ENCODE data around the gene GLIS2.

The GLIS2 gene

GRCh38 chr16:4372578-4373355 is 56.9 kb downstream of the GLIS2 start:
- peak; percentile 45 for DNase-seq

DNA sequence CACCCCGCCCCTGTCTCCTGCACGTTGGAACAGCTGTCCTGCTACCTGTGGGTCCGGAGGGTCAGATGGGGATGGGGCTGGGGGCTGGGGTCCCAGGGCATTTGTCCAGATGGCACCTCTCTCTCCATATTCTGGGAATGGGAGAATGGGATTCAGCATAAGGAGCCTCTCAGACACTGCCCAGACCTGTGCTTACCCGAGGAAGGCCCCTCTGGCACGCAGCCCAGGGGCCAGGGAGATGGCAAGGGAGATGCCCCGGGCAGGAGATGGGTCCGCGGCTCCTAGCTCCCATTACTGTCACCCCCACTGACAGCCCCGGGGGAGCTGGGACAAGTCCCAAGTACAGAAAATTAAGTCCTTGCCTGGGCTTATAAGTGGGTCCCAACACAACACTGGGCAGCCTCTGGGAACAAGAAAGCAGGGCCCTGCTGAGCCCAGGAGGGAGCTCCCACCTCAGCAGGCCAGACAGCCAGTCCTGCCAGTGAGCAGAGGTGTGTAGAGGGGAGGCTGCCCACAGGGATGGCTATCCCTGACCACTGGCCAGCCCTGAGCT is 57.6 kb downstream of the GLIS2 start:
- no peak for DNase-seq

DNA sequence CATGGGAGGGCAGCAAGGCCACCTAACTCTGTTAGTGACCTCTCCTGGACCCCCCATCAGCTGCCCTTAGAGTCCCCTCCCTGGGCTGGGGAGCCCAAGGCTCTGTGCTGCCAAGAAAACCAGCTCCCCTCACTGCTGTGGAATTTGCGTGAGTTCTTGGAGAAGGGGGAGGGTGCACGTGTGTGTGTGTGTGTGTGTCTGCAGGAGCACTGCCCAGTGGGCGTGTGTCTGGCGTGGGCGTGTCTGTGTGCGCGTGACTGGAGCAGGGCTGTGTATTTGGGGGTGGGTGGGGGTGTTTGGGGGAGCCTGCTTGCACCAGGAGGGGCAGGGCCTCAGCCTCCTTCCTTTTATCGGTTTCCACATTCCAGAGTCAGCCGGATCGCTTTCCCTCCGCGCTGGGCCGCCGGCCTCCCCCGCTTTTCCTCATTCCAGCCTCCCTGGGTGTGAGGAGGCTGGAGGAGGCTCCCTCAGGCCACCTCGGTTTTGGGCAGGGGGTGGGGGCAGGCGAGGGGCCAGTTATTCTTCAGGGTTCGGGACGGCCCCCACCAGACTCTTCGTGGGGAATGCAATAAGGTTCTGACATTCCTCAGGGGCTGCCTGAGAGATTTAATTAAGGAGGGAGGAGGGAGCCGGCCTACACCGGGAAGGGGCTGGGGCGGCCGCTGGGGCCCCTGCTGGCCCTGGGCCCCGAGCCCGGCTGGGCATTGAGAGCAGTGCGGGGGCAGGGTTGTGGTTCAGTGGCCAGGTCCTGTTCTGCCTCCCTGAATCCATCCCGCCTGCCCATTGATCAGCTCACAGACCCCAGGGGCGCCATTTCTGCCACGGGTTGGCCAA is 58.3 kb downstream of the GLIS2 start:
- DNase-seq, result peak; percentile 29

DNA sequence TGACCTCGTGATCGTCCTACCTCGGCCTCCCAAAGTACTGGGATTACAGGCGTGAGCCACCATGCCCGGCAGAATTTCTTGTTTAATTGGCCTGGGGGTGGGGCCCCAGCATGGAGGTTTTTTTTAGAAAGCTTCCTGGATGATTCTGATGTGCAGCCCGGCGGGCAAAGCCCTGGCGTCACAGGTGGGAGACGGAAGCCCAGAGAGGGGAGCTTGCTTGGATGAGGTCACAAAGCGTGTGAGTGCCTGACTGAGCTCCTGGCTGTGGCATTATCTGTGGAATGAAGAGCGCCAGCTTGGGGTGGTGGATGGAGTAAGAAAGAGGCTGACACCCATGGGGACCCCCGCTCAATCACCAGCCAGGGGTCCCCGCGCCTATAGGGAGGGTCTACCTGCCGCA is 59.9 kb downstream of the GLIS2 start:
- DNase-seq, result no peak

- no peak for DNase-seq
Observed at GRCh38 chr16:4376126-4376892, 60.4 kb downstream of the GLIS2 start.

DNA sequence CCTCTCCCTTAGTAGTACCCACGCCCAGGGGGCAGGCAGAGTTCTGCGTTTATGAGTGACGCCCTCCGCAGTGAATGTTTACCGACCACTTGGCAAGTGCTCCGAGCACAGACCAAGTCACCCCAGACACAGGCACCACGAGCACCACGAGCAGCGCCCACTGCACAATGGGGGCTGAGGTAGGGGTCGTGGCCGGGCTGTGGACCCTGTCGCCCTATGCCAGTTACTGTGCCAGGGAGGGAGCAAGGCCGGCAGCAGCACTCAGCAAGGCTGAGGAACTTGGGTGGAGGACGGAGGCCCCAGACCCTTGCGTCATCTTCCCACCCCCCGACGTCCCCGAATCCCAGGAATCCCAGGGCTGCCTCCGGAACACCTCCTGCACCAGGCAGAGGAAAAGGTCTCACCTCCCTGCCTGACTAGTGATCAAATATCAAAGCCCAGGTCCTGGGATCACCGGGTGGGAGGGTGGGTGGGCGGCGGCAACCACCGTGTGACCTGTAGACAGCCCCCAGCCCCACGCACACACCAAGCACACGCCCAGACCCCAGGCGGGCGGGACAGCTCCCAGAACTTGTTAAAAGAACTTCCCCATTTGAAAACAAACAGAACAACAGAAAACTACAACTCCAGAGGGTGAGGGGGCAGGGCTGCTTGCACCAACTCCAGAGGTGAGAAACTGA is 61.2 kb downstream of the GLIS2 start:
- no peak for DNase-seq

DNA sequence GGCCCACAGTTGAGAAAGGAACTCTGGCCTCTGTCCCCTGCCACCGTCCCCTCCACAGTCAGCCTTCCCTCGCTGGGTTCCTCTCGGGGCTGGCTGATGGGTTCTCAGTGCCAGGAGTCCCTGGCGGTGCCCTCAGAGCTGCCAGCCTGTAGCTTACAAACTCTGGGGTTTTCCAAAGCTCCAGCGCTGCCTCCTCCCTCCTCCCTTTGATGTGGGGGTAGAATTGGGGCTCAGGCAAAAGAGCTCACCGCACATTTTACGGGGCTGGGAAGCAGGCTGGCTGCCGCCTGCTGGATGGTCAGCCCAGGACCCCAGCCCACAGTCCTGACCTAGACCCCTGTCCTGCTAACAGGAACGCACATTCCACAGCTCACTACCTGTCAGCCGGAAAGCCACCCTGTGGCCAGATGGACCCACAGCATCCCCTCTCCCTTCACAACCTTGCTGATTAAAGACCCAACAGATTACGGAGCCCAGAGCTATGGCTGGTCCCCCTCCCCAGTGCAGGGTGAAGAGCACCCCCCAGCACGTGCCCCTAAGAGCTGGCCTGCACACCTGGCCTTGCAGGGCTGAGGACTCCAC is 61.8 kb downstream of the GLIS2 start:
- no peak for DNase-seq

- DNase-seq, result no peak
Observed at GRCh38 chr16:4378161-4378666, 62.3 kb downstream of the GLIS2 start.

GRCh38 chr16:4378999-4379690 is 63.3 kb downstream of the GLIS2 start:
- no peak for DNase-seq

DNA sequence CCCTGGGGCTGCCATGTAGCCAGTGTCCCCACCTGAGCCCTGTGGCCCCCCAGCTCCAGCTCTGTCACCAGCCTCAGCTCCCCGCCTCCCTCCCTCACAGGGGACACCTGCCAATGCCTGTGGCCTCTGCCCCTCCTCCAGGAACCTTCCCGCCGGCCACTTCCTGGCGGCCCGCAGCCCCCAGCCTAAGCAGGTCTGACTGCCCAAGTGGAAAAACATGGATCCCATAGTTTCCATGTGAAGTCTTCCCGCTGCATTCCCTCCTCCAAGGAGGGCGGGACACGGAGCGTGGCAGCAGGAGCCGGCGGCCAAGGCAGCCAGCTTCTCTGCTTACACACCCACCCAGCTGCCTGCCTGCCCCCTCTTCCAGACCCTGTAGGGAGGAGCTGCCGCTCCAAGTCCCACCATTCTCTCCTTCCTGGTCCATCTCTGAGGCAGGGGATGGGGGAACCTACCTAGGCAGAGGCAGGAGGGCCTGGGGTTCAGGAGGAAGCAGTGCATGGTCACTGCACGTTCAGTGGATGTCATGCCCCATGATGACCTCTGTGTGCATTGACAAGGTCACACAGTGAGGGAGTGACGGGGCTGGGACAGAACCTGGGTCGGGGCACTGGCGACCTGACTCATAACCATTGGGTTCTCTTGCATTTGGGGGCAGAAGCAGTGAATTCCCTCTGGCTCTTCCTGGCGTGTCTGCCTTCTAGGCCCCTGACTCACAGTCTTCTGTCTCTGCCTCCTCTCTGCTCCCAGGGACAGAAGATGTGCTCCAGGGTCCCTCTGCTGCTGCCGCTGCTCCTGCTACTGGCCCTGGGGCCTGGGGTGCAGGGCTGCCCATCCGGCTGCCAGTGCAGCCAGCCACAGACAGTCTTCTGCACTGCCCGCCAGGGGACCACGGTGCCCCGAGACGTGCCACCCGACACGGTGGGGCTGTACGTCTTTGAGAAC is 64.5 kb downstream of the GLIS2 start:
- DNase-seq, result no peak

DNA sequence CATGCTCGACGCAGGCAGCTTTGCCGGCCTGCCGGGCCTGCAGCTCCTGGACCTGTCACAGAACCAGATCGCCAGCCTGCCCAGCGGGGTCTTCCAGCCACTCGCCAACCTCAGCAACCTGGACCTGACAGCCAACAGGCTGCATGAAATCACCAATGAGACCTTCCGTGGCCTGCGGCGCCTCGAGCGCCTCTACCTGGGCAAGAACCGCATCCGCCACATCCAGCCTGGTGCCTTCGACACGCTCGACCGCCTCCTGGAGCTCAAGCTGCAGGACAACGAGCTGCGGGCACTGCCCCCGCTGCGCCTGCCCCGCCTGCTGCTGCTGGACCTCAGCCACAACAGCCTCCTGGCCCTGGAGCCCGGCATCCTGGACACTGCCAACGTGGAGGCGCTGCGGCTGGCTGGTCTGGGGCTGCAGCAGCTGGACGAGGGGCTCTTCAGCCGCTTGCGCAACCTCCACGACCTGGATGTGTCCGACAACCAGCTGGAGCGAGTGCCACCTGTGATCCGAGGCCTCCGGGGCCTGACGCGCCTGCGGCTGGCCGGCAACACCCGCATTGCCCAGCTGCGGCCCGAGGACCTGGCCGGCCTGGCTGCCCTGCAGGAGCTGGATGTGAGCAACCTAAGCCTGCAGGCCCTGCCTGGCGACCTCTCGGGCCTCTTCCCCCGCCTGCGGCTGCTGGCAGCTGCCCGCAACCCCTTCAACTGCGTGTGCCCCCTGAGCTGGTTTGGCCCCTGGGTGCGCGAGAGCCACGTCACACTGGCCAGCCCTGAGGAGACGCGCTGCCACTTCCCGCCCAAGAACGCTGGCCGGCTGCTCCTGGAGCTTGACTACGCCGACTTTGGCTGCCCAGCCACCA is 65.4 kb downstream of the GLIS2 start:
- DNase-seq, result no peak

GRCh38 chr16:4381935-4382794 is 66.3 kb downstream of the GLIS2 start:
- no peak for DNase-seq

DNA sequence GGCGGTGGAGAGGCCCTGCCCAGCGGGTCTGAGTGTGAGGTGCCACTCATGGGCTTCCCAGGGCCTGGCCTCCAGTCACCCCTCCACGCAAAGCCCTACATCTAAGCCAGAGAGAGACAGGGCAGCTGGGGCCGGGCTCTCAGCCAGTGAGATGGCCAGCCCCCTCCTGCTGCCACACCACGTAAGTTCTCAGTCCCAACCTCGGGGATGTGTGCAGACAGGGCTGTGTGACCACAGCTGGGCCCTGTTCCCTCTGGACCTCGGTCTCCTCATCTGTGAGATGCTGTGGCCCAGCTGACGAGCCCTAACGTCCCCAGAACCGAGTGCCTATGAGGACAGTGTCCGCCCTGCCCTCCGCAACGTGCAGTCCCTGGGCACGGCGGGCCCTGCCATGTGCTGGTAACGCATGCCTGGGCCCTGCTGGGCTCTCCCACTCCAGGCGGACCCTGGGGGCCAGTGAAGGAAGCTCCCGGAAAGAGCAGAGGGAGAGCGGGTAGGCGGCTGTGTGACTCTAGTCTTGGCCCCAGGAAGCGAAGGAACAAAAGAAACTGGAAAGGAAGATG is 67.0 kb downstream of the GLIS2 start:
- DNase-seq, result no peak

- no peak for DNase-seq
Observed at GRCh38 chr16:4383591-4384444, 68.0 kb downstream of the GLIS2 start.

- DNase-seq, result no peak
Observed at GRCh38 chr16:4384509-4384942, 68.7 kb downstream of the GLIS2 start.

GRCh38 chr16:4385066-4385788 is 69.4 kb downstream of the GLIS2 start:
- DNase-seq, result no peak

All from OCI-M1 (cell line).